ENCODE results near the gene ZBTB25. TPM values are rescaled to one million over a fixed set of nuclear protein-coding genes. Genes with fewer than 3 reads are reported as not detected.
A peak's percentile ranks its signal among the peaks of the same experiment; 100 is the strongest.

ZBTB25 gene
- total RNA-seq, 1 donor from 2014 or later = 9.4 TPM

- H3K4me1 Mint-ChIP-seq (ENCODE audit: low read depth, unreplicated experiment) = peaks cover 2% of the 10 kb centered on the region
- no peak for DNase-seq
- no peak overlapping the region for H3K4me3 Mint-ChIP-seq (ENCODE audit: unreplicated experiment)
- TF ChIP-seq CTCF (IDR thresholded peaks at IDR 0.05; ENCODE audit: partially characterized antibody, unreplicated experiment) = no peak
- no peak overlapping the region for H3K27ac Mint-ChIP-seq (ENCODE audit: unreplicated experiment)
- H3K36me3 Mint-ChIP-seq (ENCODE audit: unreplicated experiment) = no peaks in the 10 kb centered on the region
- H3K27me3 Mint-ChIP-seq (ENCODE audit: unreplicated experiment) = peaks cover 6% of the 10 kb centered on the region
- peaks cover 2% of the 10 kb centered on the region for H3K9me3 Mint-ChIP-seq (ENCODE audit: unreplicated experiment)
Observed at GRCh38 chr14:64463873-64464272, 39.8 kb downstream of the ZBTB25 start.

DNA sequence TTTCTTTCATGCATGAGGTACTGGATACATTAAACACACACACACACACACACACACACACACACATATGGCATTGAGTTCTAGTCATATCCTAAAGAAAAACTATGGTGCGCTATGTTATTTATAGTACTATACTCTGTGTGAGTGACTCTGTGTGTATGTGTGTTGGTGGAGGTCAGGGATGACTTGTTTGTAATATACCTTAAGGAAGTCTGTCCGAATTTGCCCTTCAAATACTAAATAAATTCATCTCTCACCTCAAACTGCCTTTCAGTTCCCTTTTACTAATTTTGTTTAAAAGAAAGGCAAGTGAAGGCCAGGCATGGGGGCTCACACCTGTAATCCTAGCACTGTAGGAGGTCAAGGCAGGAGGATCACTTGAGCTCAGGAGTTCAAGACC, 40.4 kb downstream of the ZBTB25 start:
- DNase-seq = no peak
- H3K36me3 Mint-ChIP-seq (ENCODE audit: unreplicated experiment) = no peaks in the 10 kb centered on the region
- no peak overlapping the region for H3K4me3 Mint-ChIP-seq (ENCODE audit: unreplicated experiment)
- H3K27ac Mint-ChIP-seq (ENCODE audit: unreplicated experiment) = no peak overlapping the region
- H3K9me3 Mint-ChIP-seq (ENCODE audit: unreplicated experiment) = peaks cover 2% of the 10 kb centered on the region
- peaks cover 6% of the 10 kb centered on the region for H3K27me3 Mint-ChIP-seq (ENCODE audit: unreplicated experiment)
- H3K4me1 Mint-ChIP-seq (ENCODE audit: low read depth, unreplicated experiment) = peaks cover 6% of the 10 kb centered on the region
- TF ChIP-seq CTCF (IDR thresholded peaks at IDR 0.05; ENCODE audit: partially characterized antibody, unreplicated experiment) = no peak

DNA sequence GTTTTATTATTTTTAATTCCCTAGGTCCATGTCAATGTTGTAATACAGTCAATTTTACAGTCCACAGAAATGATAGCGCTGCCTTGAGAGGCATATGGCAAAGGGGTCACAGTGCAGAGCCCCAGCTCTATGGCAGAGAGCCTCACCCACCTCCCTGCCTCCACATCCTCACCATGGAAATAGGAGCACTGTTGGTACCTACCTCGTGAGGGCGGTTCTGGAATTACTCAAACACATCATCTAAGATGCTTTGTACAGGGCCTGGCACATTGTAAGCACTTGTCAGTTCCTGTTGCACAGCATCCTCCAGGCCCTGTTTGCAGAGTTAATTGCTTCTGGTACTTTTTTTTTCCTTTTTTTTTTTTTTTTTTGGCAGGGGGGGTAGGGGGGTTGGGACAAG, 42.4 kb downstream of the ZBTB25 start:
- Mint-ChIP-seq H3K4me1 (ENCODE audit: low read depth, unreplicated experiment) (peaks cover 6% of the 10 kb centered on the region), H3K27ac (ENCODE audit: unreplicated experiment) (no peak overlapping the region), H3K36me3 (ENCODE audit: unreplicated experiment) (no peaks in the 10 kb centered on the region), H3K4me3 (ENCODE audit: unreplicated experiment) (no peak overlapping the region), H3K9me3 (ENCODE audit: unreplicated experiment) (peaks cover 2% of the 10 kb centered on the region), H3K27me3 (ENCODE audit: unreplicated experiment) (peaks cover 5% of the 10 kb centered on the region)
- TF ChIP-seq CTCF (IDR thresholded peaks at IDR 0.05; ENCODE audit: partially characterized antibody, unreplicated experiment) = no peak
- DNase-seq = no peak

DNA sequence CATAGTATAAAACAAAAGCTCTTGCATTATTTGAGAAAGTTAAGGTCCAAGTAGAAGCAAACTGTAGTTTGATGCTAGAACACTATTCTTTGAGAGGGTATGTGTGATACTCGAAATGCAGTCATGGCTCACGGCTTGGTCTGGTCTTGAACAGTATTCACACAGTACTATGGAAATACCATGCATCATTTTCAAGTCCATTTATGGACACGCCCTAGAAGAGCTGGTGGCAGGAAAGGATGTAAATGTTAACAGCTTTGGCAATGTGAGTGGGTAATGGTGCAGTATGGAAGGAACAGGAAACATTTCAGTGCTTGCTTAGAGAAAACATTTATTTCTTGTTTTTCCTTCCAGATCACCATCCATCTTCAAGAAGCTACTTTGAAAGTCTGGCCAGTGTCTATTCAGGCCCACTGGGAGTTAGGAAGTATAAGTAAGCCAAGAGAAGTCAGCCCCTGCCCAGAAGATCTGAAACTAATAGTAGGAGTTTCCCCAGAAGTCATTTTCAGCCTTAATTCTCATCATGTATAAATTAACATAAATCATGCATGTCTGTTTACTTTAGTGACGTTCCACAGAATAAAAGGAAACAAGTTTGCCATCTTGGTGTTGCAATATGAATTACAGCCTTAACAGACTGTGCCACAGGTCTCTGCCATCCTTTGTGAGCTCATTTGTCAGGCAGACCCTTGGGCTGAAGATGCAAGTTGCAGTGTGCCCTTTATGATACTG, 44.1 kb downstream of the ZBTB25 start:
- Mint-ChIP-seq H3K9me3 (ENCODE audit: unreplicated experiment) (no peaks in the 10 kb centered on the region), H3K27ac (ENCODE audit: unreplicated experiment) (no peak overlapping the region), H3K4me3 (ENCODE audit: unreplicated experiment) (no peak overlapping the region), H3K36me3 (ENCODE audit: unreplicated experiment) (no peaks in the 10 kb centered on the region), H3K27me3 (ENCODE audit: unreplicated experiment) (no peaks in the 10 kb centered on the region), H3K4me1 (ENCODE audit: low read depth, unreplicated experiment) (peaks cover 10% of the 10 kb centered on the region)
- TF ChIP-seq CTCF (IDR thresholded peaks at IDR 0.05; ENCODE audit: partially characterized antibody, unreplicated experiment) = no peak
- DNase-seq = no peak

DNA sequence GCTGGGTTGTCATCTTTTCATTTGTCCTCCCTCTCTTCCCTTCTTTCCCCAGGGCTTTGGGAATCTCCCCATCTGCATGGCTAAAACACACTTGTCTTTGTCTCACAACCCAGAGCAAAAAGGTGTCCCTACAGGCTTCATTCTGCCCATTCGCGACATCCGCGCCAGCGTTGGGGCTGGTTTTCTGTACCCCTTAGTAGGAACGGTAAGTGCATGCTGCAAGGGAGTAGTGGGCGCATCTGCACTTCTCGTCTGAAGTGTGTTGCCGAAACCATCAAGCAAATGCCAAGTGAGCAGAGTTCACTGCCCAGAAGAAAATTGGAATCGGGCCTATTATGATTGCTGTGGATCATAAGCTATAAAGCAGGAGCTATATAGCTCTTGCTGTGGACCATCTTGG, 49.0 kb downstream of the ZBTB25 start:
- peak overlapping the region; percentile 92 for H3K27ac Mint-ChIP-seq (ENCODE audit: unreplicated experiment)
- DNase-seq = no peak
- peak overlapping the region; percentile 28 for H3K4me3 Mint-ChIP-seq (ENCODE audit: unreplicated experiment)
- H3K9me3 Mint-ChIP-seq (ENCODE audit: unreplicated experiment) = no peaks in the 10 kb centered on the region
- H3K27me3 Mint-ChIP-seq (ENCODE audit: unreplicated experiment) = no peaks in the 10 kb centered on the region
- H3K4me1 Mint-ChIP-seq (ENCODE audit: low read depth, unreplicated experiment) = peaks cover 12% of the 10 kb centered on the region
- no peaks in the 10 kb centered on the region for H3K36me3 Mint-ChIP-seq (ENCODE audit: unreplicated experiment)
- TF ChIP-seq CTCF (IDR thresholded peaks at IDR 0.05; ENCODE audit: partially characterized antibody, unreplicated experiment) = no peak

All from glutamatergic neuron (in vitro differentiated cells).